ENCODE results near the gene C22orf15.

The C22orf15 gene

DNA sequence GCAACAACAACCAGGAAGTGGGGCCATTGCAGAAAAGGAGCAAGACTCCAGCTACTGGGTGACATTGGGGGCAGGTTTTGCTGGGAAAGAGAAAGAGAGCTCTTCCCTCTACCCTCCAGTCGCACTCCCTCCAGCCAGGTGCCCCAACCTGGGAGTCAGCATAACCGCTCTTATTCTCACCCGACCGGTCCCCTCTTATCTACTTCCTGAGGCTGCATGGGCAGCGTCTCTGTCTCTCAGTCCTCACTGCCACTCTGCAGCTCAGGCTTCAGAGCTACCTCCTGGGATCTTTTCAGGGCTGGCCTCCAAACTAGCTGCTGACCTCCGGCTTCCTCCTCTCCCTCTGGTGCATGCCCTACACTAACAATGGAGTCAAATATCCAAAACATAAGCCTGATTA, 17.0 kb upstream of the C22orf15 start:
- H4K91ac ChIP-seq (ENCODE audit: low read depth, low read length): no peak overlapping the region
- H3K4me2 ChIP-seq (ENCODE audit: low read length): no peak overlapping the region
- no peak overlapping the region for H2BK120ac ChIP-seq (ENCODE audit: insufficient read depth, low read length, poor library complexity)
- peaks cover 11 to 16% of the 10 kb centered on the region in 2 experiments for H3K36me3 ChIP-seq (ENCODE audit: control insufficient read depth in 1 of 2, insufficient read depth in 2 of 2, low read length in 2 of 2)
- no peak overlapping the region for H3K4ac ChIP-seq (ENCODE audit: low read depth, low read length)
- peak in 1 of 2 donors; percentile 42 for DNase-seq
- no peak overlapping the region for H3K23ac ChIP-seq (ENCODE audit: low read length)
- peaks cover 2% of the 10 kb centered on the region for H3K79me2 ChIP-seq (ENCODE audit: control insufficient read depth, insufficient read depth, low read length, poor library complexity)
- no peak overlapping the region for H2AFZ ChIP-seq (ENCODE audit: insufficient read depth, low read length, poor library complexity)
- H3K14ac ChIP-seq (ENCODE audit: low read length): no peak overlapping the region
- H4K8ac ChIP-seq (ENCODE audit: low read depth, low read length): no peak overlapping the region
- no peak overlapping the region for H3K4me3 ChIP-seq (ENCODE audit: low read depth, low read length)
- no peak overlapping the region for H2BK12ac ChIP-seq (ENCODE audit: low read length)
- no peak overlapping the region for H3K27ac ChIP-seq (ENCODE audit: low read depth, low read length)
- no peak overlapping the region for H2BK5ac ChIP-seq (ENCODE audit: low read depth, low read length, poor library complexity)
- H4K12ac ChIP-seq (ENCODE audit: low read depth, low read length): no peak overlapping the region
- no peak overlapping the region for H3K18ac ChIP-seq (ENCODE audit: low read length)
- peaks cover 7 to 10% of the 10 kb centered on the region in 2 experiments for H3K4me1 ChIP-seq (ENCODE audit: control insufficient read depth in 1 of 2, insufficient read depth in 2 of 2, low read length in 2 of 2)
- H3K9me3 ChIP-seq (ENCODE audit: insufficient read depth, low read depth, low read length): peaks cover 5% of the 10 kb centered on the region
- no peak overlapping the region for H3K9ac ChIP-seq (ENCODE audit: low read length)
- no peaks in the 10 kb centered on the region for H3K27me3 ChIP-seq (ENCODE audit: insufficient read depth, low read length)
- no CpG with 5 or more reads among the region's 6 CpGs for WGBS (ENCODE audit: extremely low coverage, insufficient coverage, insufficient read length)
- H3K79me1 ChIP-seq (ENCODE audit: low read length): peaks cover 4% of the 10 kb centered on the region
- H2AK5ac ChIP-seq (ENCODE audit: low read length): no peak overlapping the region

DNA sequence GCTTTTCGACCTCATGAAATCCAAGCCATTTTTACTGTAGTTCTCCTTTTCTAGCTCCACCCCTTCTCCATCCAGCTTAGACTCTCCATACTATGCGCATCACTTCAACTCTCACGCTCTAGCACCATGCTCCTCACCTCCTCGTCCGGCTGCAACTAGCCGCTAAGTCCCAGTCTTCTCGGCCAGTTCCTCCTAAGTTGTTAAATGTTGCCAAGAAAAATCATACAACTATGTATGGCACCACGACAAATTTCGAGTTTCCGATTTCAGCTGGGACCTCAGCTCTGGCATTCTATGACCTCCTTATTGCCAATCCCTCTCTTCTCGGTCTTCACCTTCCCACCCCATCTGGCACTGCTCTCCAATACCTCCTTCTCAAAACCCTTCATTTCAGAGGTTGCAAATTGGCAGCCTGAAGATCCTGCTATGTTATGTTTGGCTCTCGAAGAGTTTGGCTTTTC, 12.9 kb upstream of the C22orf15 start:
- WGBS (ENCODE audit: extremely low coverage, insufficient coverage, insufficient read length): no CpG with 5 or more reads among the region's 12 CpGs
- H3K36me3 ChIP-seq (ENCODE audit: control insufficient read depth in 1 of 2, insufficient read depth in 2 of 2, low read length in 2 of 2): peaks cover 0 to under 1% of the 10 kb centered on the region in 2 experiments

DNA sequence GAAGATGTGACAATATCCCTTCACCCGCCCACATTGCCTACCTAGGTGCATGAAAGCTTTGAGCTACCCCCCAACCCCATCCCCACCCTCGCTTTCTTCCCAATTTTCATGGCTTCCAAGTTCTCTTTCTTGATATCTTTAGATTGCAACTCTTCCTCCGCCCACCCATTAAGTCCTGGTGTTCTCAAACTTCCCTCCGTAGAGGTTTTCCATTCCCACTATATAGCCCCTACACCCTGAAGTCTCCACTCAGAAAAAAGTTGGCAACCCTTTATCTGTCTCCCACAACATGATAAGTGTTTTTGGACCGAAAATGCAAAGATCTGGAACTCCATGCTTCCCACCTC, 12.4 kb upstream of the C22orf15 start:
- Histone ChIP-seq H3K9ac (ENCODE audit: low read length) (peak overlapping the region; percentile 71), H3K4me2 (ENCODE audit: low read length) (peak overlapping the region; percentile 99), H4K91ac (ENCODE audit: low read depth, low read length) (peak overlapping the region; percentile 72), H3K4ac (ENCODE audit: low read depth, low read length) (peak overlapping the region; percentile 34), H3K79me2 (ENCODE audit: control insufficient read depth, insufficient read depth, low read length, poor library complexity) (peaks cover 6% of the 10 kb centered on the region), H2AK5ac (ENCODE audit: low read length) (no peak overlapping the region), H4K12ac (ENCODE audit: low read depth, low read length) (peak overlapping the region; percentile 27), H3K27me3 (ENCODE audit: insufficient read depth, low read length) (no peaks in the 10 kb centered on the region), H3K14ac (ENCODE audit: low read length) (peak overlapping the region; percentile 56), H2BK12ac (ENCODE audit: low read length) (no peak overlapping the region), H3K18ac (ENCODE audit: low read length) (peak overlapping the region; percentile 95), H3K9me3 (ENCODE audit: insufficient read depth, low read depth, low read length) (peaks cover 2% of the 10 kb centered on the region), H3K27ac (ENCODE audit: low read depth, low read length) (peak overlapping the region; percentile 14), H2BK120ac (ENCODE audit: insufficient read depth, low read length, poor library complexity) (peak overlapping the region; percentile 74), H3K79me1 (ENCODE audit: low read length) (peaks cover 11% of the 10 kb centered on the region), H3K23ac (ENCODE audit: low read length) (no peak overlapping the region), H3K4me1 (ENCODE audit: control insufficient read depth in 1 of 2, insufficient read depth in 2 of 2, low read length in 2 of 2) (peaks cover 9 to 13% of the 10 kb centered on the region in 2 experiments), H4K8ac (ENCODE audit: low read depth, low read length) (peak overlapping the region; percentile 97), H3K36me3 (ENCODE audit: control insufficient read depth in 1 of 2, insufficient read depth in 2 of 2, low read length in 2 of 2) (no peaks in the 10 kb centered on the region), H3K4me3 (ENCODE audit: low read depth, low read length) (peak overlapping the region; percentile 97), H2AFZ (ENCODE audit: insufficient read depth, low read length, poor library complexity) (peak overlapping the region; percentile 92), H2BK5ac (ENCODE audit: low read depth, low read length, poor library complexity) (peak overlapping the region; percentile 25)
- no CpG with 5 or more reads among the region's 5 CpGs for WGBS (ENCODE audit: extremely low coverage, insufficient coverage, insufficient read length)
- DNase-seq: no peak

More for the DNA sequence above, 12.9 kb upstream of the C22orf15 start:
- Histone ChIP-seq H3K27me3 (ENCODE audit: insufficient read depth, low read length) (no peaks in the 10 kb centered on the region), H3K23ac (ENCODE audit: low read length) (no peak overlapping the region), H3K4me2 (ENCODE audit: low read length) (no peak overlapping the region), H3K14ac (ENCODE audit: low read length) (no peak overlapping the region), H3K27ac (ENCODE audit: low read depth, low read length) (no peak overlapping the region), H4K91ac (ENCODE audit: low read depth, low read length) (no peak overlapping the region), H2BK120ac (ENCODE audit: insufficient read depth, low read length, poor library complexity) (no peak overlapping the region), H3K9ac (ENCODE audit: low read length) (no peak overlapping the region), H4K12ac (ENCODE audit: low read depth, low read length) (no peak overlapping the region), H3K4me3 (ENCODE audit: low read depth, low read length) (no peak overlapping the region), H2BK5ac (ENCODE audit: low read depth, low read length, poor library complexity) (no peak overlapping the region), H3K9me3 (ENCODE audit: insufficient read depth, low read depth, low read length) (peaks cover 2% of the 10 kb centered on the region), H2AFZ (ENCODE audit: insufficient read depth, low read length, poor library complexity) (no peak overlapping the region), H3K79me1 (ENCODE audit: low read length) (peaks cover 11% of the 10 kb centered on the region), H3K4ac (ENCODE audit: low read depth, low read length) (no peak overlapping the region), H2AK5ac (ENCODE audit: low read length) (no peak overlapping the region), H3K79me2 (ENCODE audit: control insufficient read depth, insufficient read depth, low read length, poor library complexity) (peaks cover 6% of the 10 kb centered on the region), H3K18ac (ENCODE audit: low read length) (no peak overlapping the region), H3K4me1 (ENCODE audit: control insufficient read depth in 1 of 2, insufficient read depth in 2 of 2, low read length in 2 of 2) (peaks cover 10 to 13% of the 10 kb centered on the region in 2 experiments), H4K8ac (ENCODE audit: low read depth, low read length) (no peak overlapping the region), H2BK12ac (ENCODE audit: low read length) (no peak overlapping the region)
- no peak for DNase-seq

DNA sequence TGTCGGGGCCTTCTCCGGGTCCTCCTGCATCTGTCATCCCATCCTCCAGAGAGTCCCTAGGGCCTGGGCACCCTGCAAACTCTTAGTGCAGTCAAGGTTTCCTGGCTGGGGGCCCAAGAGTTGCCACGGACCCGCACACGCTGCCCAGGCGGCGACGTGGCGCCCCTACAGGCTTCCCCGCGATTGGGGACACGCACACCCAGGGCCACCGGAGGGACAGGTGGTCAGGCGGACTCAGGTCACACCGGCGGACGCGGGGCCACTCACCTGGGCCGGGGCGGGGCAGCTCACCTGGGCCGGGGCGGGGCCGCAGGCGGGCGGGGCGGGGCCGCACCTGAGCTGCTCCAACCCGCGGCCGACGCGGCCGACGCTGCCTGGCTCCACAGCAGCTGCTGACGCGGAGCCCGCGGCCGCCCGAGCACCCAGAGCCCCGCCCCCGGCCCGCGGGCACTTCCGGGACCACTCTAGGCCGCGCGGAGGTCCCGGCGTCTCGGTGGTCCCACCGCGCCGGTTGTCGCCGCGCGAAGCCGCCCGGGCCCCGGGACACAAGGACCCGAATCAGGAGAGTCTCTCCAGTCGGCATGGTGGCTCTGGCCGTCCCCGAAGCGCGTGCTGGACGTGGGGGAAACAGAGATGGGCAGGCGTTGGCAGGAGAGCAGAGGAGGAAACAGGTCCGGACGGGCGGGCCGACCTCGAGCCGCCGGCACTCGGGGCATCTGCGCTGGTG, 11.9 kb upstream of the C22orf15 start, which contains the start of gene ZNF70:
Gene ZNF70 (minus strand): TSS at position 399 of the 727 bp plus-strand sequence. CDS start 5,972 bp downstream, outside the sequence.
- peak within 1 kb of the TSS; percentile 88 for H4K91ac ChIP-seq (ENCODE audit: low read depth, low read length)

More for the DNA sequence above, 11.9 kb upstream of the C22orf15 start, which contains the start of gene ZNF70:
- H3K18ac ChIP-seq (ENCODE audit: low read length): peak within 1 kb of the TSS; percentile 98
- peak within 1 kb of the TSS; percentile 95 for H2AFZ ChIP-seq (ENCODE audit: insufficient read depth, low read length, poor library complexity)
- no peaks in the 10 kb centered on the region for H3K27me3 ChIP-seq (ENCODE audit: insufficient read depth, low read length)
- peak within 1 kb of the TSS; percentile 4 for H2AK5ac ChIP-seq (ENCODE audit: low read length)
- peak within 1 kb of the TSS; percentile 87 for H3K27ac ChIP-seq (ENCODE audit: low read depth, low read length)
- H3K4me3 ChIP-seq (ENCODE audit: low read depth, low read length): peak within 1 kb of the TSS; percentile 97
- no CpG with 5 or more reads among the region's 78 CpGs for WGBS (ENCODE audit: extremely low coverage, insufficient coverage, insufficient read length)
- no peak within 1 kb of the TSS for H3K23ac ChIP-seq (ENCODE audit: low read length)
- peak within 1 kb of the TSS; percentile 41 for H3K4ac ChIP-seq (ENCODE audit: low read depth, low read length)
- peak within 1 kb of the TSS; percentile 6 for H2BK12ac ChIP-seq (ENCODE audit: low read length)
- peak; percentile 87 to 90 for DNase-seq
- no peaks in the 10 kb centered on the region for H3K36me3 ChIP-seq (ENCODE audit: control insufficient read depth in 1 of 2, insufficient read depth in 2 of 2, low read length in 2 of 2)
- H4K8ac ChIP-seq (ENCODE audit: low read depth, low read length): peak within 1 kb of the TSS; percentile 97
- peaks cover 2% of the 10 kb centered on the region for H3K9me3 ChIP-seq (ENCODE audit: insufficient read depth, low read depth, low read length)
- H4K12ac ChIP-seq (ENCODE audit: low read depth, low read length): peak within 1 kb of the TSS; percentile 99
- H2BK120ac ChIP-seq (ENCODE audit: insufficient read depth, low read length, poor library complexity): peak within 1 kb of the TSS; percentile 81
- H2BK5ac ChIP-seq (ENCODE audit: low read depth, low read length, poor library complexity): peak within 1 kb of the TSS; percentile 81
- H3K4me2 ChIP-seq (ENCODE audit: low read length): peak within 1 kb of the TSS; percentile 99
- peak within 1 kb of the TSS; percentile 99 for H3K14ac ChIP-seq (ENCODE audit: low read length)
- peaks cover 3 to 8% of the 10 kb centered on the region in 2 experiments for H3K4me1 ChIP-seq (ENCODE audit: control insufficient read depth in 1 of 2, insufficient read depth in 2 of 2, low read length in 2 of 2)
- peaks cover 6% of the 10 kb centered on the region for H3K79me2 ChIP-seq (ENCODE audit: control insufficient read depth, insufficient read depth, low read length, poor library complexity)
- H3K79me1 ChIP-seq (ENCODE audit: low read length): peaks cover 11% of the 10 kb centered on the region
- H3K9ac ChIP-seq (ENCODE audit: low read length): peak within 1 kb of the TSS; percentile 98

All from trophoblast cell (in vitro differentiated cells and primary cell).